GM18951 (cell line): Measurements from ENCODE around the gene CFAP61.

Experiments
- POLR2A ChIP-seq: IDR thresholded peaks from 4 replicates; pipeline ENCODE4 v1.6.1; 2011; ENCODE audit warnings: mild to moderate bottlenecking; ENCODE audit not compliant: insufficient read length, insufficient read depth; ENCODE audit errors: extremely low read depth
- in situ Hi-C: fragments of 300-500 bp; cut with MboI; formaldehyde crosslinking; loops from one replicate; pipeline ENCODE4 v1.12.0; 2022; ENCODE audit warnings: low sequenced_read_pairs, mixed read lengths, inconsistent platforms; ENCODE audit not compliant: unreplicated experiment

The CFAP61 gene

GRCh38 chr20:20181322-20181721, 129.0 kb downstream of the CFAP61 start:
- in situ Hi-C loops = no loop called here
- no peak for TF ChIP-seq POLR2A

DNA sequence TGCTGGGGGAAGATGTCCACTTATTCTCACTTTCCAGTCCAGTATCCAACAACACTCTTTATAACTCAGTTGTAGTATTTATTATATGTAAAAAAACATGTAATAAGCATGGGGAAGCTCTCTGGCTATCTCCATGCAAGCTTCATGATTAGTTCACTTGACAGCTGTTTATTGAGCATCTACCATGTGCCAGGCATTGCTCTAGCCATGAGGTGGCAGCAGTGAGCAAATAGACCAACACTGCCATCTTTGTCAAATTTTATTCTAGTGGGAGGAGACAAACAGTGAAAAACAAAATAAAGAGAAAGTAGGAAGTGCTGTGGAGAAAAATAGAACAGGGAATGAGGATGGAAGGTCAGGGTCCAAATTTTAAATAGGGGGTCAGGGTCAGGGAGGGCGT, 131.8 kb downstream of the CFAP61 start:
- no peak for TF ChIP-seq POLR2A
- in situ Hi-C loops = no loop called here

GRCh38 chr20:20184706-20185105, 132.4 kb downstream of the CFAP61 start:
- in situ Hi-C loops = no loop called here
- TF ChIP-seq POLR2A = no peak

DNA sequence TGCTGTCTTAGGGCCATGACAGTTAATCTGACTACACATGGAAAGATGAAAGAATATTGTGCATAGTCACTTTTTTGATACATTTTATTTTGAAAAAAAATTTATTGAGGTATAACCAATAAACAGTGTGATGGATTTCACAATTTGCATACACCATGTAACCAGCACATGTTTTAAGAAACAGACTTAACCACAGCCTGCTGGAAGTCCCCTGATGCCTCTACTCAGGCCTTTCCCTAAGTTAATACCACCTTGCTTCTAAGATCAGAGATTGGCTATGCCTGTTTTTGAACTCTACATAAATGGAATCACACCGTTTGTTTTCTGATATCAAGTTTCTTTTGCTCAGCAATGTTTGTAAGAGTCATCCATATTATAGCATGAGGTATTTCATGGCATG, 136.3 kb downstream of the CFAP61 start:
- in situ Hi-C loops = no loop called here
- TF ChIP-seq POLR2A = no peak

DNA sequence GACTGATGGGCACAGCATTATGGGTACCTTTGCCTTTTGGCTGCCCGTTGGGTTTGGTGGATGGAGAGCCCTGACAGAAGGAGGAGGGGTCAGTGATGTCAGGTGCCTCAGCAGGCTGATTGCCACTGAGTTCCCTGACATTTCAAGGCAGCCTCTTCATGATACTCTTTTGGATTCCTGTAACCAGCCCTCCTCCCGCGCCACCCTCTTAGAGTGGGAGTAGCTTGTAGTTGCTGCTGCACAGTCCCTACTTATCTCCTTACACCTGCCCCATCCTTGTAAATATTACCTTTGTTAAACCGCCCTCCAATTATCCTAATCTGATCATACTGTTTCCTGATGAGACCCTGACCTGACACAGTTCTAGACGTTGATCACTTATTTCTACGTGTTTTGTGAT, 140.0 kb downstream of the CFAP61 start:
- in situ Hi-C loops = no loop called here

DNA sequence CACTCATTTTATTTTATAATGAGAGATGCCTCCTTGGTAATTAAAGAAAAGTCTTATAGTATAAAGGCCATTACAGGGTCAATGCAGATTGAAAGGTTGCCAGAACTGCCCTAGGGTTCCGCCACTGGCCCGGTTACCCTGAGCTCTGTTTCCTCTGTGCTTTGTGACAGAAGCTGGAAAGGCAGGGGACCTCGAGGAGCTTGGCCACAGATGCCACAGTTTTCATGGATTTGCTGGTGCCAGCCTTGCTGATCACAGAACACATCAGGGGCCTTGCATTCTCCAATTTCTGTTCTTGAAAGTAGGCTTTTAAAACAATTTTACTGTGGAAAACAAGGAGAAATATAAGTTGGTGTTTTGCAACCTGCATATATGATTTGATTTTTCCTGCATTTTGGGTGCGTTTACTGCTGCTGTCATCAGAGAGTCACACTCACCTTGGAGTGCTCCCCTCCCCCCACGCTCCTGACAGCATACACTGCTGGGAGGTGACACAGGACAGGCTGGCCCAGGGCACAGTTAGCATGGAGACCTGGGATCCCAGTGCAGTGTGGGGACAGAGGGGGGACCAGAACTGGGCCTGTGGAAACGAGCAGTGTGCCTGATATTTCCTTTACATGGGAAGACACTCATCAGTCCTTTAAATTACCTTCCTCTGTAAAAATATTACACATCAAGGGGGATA, 142.8 kb downstream of the CFAP61 start:
- TF ChIP-seq POLR2A = no peak
- in situ Hi-C loops = no loop called here

More for the DNA sequence above, 140.0 kb downstream of the CFAP61 start:
- TF ChIP-seq POLR2A = no peak

- in situ Hi-C loops = no loop called here
- no peak for TF ChIP-seq POLR2A
These were observed 144.3 kb downstream of the CFAP61 start for GRCh38 chr20:20196610-20197009.

DNA sequence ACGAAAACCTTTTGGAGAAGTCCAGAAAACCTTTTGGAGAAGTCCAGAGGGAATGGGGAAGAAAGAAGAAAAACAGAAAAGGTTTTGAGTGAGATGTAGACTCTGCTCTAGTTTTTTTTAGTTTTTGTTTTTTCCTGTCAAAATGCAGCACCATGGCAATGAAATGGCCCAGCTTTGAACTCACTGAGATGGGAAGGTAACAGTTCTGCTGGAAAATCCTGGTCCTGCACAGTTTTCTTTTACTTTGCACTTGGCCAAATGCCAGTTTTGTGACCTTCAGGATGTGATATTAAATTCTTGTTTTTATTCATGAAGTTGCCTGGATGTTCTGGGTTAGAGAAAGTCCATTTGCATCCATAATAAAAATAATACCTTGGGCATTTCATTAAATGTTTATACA, 145.7 kb downstream of the CFAP61 start:
- no peak for TF ChIP-seq POLR2A
- in situ Hi-C loops = no loop called here

- TF ChIP-seq POLR2A = no peak
- in situ Hi-C loops = no loop called here
These were observed 147.2 kb downstream of the CFAP61 start for GRCh38 chr20:20199361-20200160.

DNA sequence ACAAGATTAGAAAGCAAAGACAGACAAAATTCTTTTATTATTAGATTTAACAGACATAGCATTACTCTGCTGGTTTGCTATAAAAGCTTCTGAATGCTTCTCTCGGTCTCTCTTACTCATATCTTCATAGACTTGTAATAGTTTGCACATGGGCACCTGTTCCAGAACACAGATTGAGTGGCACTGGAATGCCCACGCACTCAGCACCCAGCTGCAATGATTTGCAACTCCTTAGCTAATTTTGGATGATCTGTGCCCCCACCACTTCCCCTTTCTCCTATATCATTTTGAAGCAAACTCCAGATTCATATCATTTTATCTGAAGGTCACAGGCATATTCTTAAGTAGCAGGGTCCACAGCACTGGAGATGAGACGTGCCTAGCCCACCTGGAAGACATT, 148.8 kb downstream of the CFAP61 start:
- in situ Hi-C loops = no loop called here
- TF ChIP-seq POLR2A = no peak

GRCh38 chr20:20201639-20202038, 149.3 kb downstream of the CFAP61 start:
- in situ Hi-C loops = no loop called here
- no peak for TF ChIP-seq POLR2A

- no peak for TF ChIP-seq POLR2A
- in situ Hi-C loops = no loop called here
These were observed 150.4 kb downstream of the CFAP61 start for GRCh38 chr20:20202768-20203167.

DNA sequence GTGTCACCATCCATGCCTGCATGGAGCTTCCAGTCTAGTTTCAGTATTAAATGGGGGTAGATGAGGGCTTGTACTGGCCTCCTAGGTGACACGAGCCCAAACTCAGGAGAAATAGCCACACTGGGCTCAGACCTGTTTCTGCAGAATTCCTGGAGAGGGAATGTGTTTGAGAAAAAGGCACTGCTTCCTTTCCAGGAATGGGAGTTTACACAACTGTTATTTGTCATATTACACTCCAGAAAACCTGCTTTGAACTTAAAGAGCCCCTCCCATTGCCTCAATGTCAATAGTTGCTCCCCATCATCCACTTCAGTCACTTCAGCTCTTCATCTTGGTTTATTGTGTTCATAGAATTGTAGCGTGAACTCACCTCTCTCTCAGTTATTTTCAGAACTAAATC, 151.5 kb downstream of the CFAP61 start:
- in situ Hi-C loops = no loop called here
- no peak for TF ChIP-seq POLR2A

DNA sequence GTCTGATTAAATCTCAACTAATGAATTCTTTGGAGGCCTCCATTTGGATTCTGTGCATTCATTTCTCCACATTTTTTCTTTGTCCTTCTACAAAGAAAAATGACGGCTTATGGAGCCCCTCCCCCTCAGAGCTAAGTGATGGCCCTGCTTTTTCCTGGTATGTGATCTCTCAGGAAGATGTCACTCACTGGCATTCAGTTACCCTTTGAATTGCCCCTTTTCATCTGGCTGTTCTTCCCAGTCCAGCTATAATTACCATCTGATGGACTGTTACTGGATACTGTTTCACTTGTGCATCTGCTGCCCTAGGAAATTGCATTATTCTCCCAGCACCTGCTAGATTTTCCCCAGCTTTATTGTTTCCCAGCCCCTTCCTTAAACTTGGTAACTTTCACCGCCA, 151.9 kb downstream of the CFAP61 start:
- TF ChIP-seq POLR2A = no peak
- in situ Hi-C loops = no loop called here
